HepG2 (cell line): ENCODE data around the gene PALM3. TPM values are rescaled to one million over a fixed set of nuclear protein-coding genes. Genes with fewer than 3 reads are reported as not detected.
A peak's percentile ranks its signal among the peaks of the same experiment; 100 is the strongest.

Experiments used
- ATAC-seq: fragments of 200-7000 bp; cut with Tn5 transposase; 3 replicates; pipeline ENCODE4 v1.9.1; 2020; ENCODE audit warnings: mild to moderate bottlenecking, moderate library complexity
- BruUV-seq: library from RNA; stranded (reverse); fragments of 400-500 nt; replicated peaks from 2 replicates; lab custom pipeline; 2021; lab: Mats Ljungman, UMichigan
- CTCF ChIA-PET: fragments of 300-600 bp; formaldehyde crosslinking; extraction: SDS; loops from one replicate; lab custom pipeline; 2021; ENCODE audit warnings: low total read pairs, inconsistent platforms, low intra/inter-chr PET ratio; lab: Yijun Ruan, JAX
- POLR2A ChIA-PET: fragments of 350-600 bp; sonication (Branson Sonifier 250); formaldehyde crosslinking; loops from one replicate; lab custom pipeline; 2020; ENCODE audit warnings: antibody characterized with exemption, inconsistent platforms; lab: Yijun Ruan, JAX
- DNase-seq: peaks from one replicate; pipeline ENCODE4 v3.0.0-alpha.2; 2015; ENCODE audit warnings: low spot score
- FAIRE-seq: peaks from 3 replicates; lab custom pipeline; 2011; peaks lifted over from hg19 to GRCh38; lab: Jason Lieb, UNC
- H2AFZ ChIP-seq: one replicate; pipeline ENCODE4 v1.6.1; 2011; ENCODE audit warnings: low read length, inconsistent platforms
- H3K27ac ChIP-seq: fragments of 300-600 bp; 3 replicates; pipeline ENCODE4 v1.8.0; 2011; ENCODE audit warnings: mixed run types, mild to moderate bottlenecking, mixed read lengths, low read length, inconsistent platforms; ENCODE audit not compliant: insufficient read depth; ENCODE audit errors: extremely low read length
- H3K27me3 ChIP-seq, 2 experiments: fragments of 200-600 bp in 1 of 2; 2 replicates in 1 of 2; 3 replicates in 1 of 2; pipeline versions ENCODE4 v1.6.0 to v1.8.0; 2011; ENCODE audit warnings: low read length in 2 of 2, mild to moderate bottlenecking in 2 of 2, moderate library complexity in 2 of 2, inconsistent platforms in 1 of 2; ENCODE audit not compliant: insufficient read depth in 2 of 2, control insufficient read depth in 1 of 2
- H3K36me3 ChIP-seq, 2 experiments: fragments of 200-600 bp in 1 of 2; replicated peaks in 1 of 2; 2 replicates in 1 of 2; 3 replicates in 1 of 2; pipeline versions ENCODE4 v1.5.1 to v1.8.0; 2011; ENCODE audit warnings: low read length in 2 of 2, inconsistent platforms in 1 of 2; ENCODE audit not compliant: insufficient read depth in 2 of 2, control insufficient read depth in 1 of 2
- H3K4me1 ChIP-seq: 2 replicates; pipeline ENCODE4 v1.5.1; 2012; ENCODE audit warnings: low read length, inconsistent platforms; ENCODE audit not compliant: insufficient read depth
- H3K4me2 ChIP-seq: 2 replicates; pipeline ENCODE4 v1.6.0; 2011; ENCODE audit warnings: low read depth, low read length, inconsistent platforms
- H3K4me3 ChIP-seq, 3 experiments: fragments of 200-600 bp in 1 of 3; sonication (generic), shearing (Covaris generic) in 1 of 3; replicated peaks in 1 of 3; 2 replicates each; pipeline ENCODE4 v1.5.1; 2011 to 2016; ENCODE audit warnings: low read length in 3 of 3, inconsistent platforms in 2 of 3, low read depth in 2 of 3, mild to moderate bottlenecking in 2 of 3, control low read depth in 1 of 3, mixed read lengths in 1 of 3; ENCODE audit not compliant: insufficient read depth in 1 of 3
- H3K79me2 ChIP-seq: one replicate; pipeline ENCODE4 v1.6.1; 2011; ENCODE audit warnings: low read length, inconsistent platforms; ENCODE audit not compliant: insufficient read depth
- H3K9ac ChIP-seq: 2 replicates; pipeline ENCODE4 v1.6.0; 2011; ENCODE audit warnings: mild to moderate bottlenecking, low read depth, low read length, inconsistent platforms; ENCODE audit not compliant: insufficient read depth
- H3K9me3 ChIP-seq: 2 replicates; pipeline ENCODE4 v1.5.1; 2012; ENCODE audit warnings: mild to moderate bottlenecking, low read length
- H4K20me1 ChIP-seq: 2 replicates; pipeline ENCODE4 v1.6.0; 2011; ENCODE audit warnings: inconsistent platforms, mild to moderate bottlenecking, low read length, moderate library complexity; ENCODE audit not compliant: insufficient read depth
- ARHGAP35 ChIP-seq: sonication (generic); formaldehyde crosslinking; IDR thresholded peaks from 2 replicates; pipeline ENCODE4 v1.9.0; 2022; ENCODE audit warnings: mild to moderate bottlenecking, inconsistent platforms, moderate library complexity, missing genetic modification reagents, borderline replicate concordance
- CEBPB ChIP-seq: IDR thresholded peaks from 2 replicates; pipeline ENCODE4 v1.6.1; 2011; ENCODE audit warnings: low read depth, low read length, improper control_type of control experiment, borderline replicate concordance
- HMG20B ChIP-seq: conservative IDR thresholded peaks from 2 replicates; pipeline ENCODE4 v1.6.1; 2016; ENCODE audit warnings: missing genetic modification reagents, missing compliant biosample characterization
- RBFOX2 ChIP-seq: fragments of 200-400 bp; formaldehyde crosslinking; IDR thresholded peaks from 2 replicates; pipeline ENCODE4 v1.6.1; 2017; ENCODE audit warnings: low read depth, mild to moderate bottlenecking, low read length
- SAP130 ChIP-seq: IDR thresholded peaks from 2 replicates; pipeline ENCODE4 v1.6.1; 2016; ENCODE audit warnings: low read depth
- TCF12 ChIP-seq, 2 experiments: fragments of 450-650 bp in 1 of 2; sonication (generic) in 1 of 2; formaldehyde crosslinking in 1 of 2; IDR thresholded peaks; 2 replicates each; pipeline versions ENCODE4 v1.6.1 to v1.8.0; 2017 to 2022; ENCODE audit warnings: antibody characterized with exemption in 1 of 2, mild to moderate bottlenecking in 1 of 2, missing genetic modification reagents in 1 of 2, moderate library complexity in 1 of 2
- TMF1 ChIP-seq: sonication (generic); formaldehyde crosslinking; IDR thresholded peaks from 2 replicates; pipeline ENCODE4 v1.8.1; 2022; ENCODE audit warnings: low read depth, missing genetic modification reagents
- ZFY ChIP-seq: sonication (generic); formaldehyde crosslinking; IDR thresholded peaks from 2 replicates; pipeline ENCODE4 v1.4.0; 2020; ENCODE audit warnings: missing genetic modification reagents
- ZNF124 ChIP-seq: sonication (generic); formaldehyde crosslinking; IDR thresholded peaks from 2 replicates; pipeline ENCODE4 v1.4.0; 2020; ENCODE audit warnings: missing genetic modification reagents
- ZNF263 ChIP-seq: sonication (generic); formaldehyde crosslinking; IDR thresholded peaks from 2 replicates; pipeline ENCODE4 v1.4.0; 2020; ENCODE audit warnings: missing genetic modification reagents
- ZNF777 ChIP-seq: sonication (generic); formaldehyde crosslinking; IDR thresholded peaks from 2 replicates; pipeline ENCODE4 v1.4.0; 2020; ENCODE audit warnings: missing genetic modification reagents
- ZNF878 ChIP-seq: sonication (generic); formaldehyde crosslinking; IDR thresholded peaks from 2 replicates; pipeline ENCODE4 v1.8.1; 2023; ENCODE audit warnings: mild to moderate bottlenecking, missing genetic modification reagents, moderate library complexity
- WGBS: methylation state at CpG from one replicate; pipeline ENCODE4 v1.1.6; 2017; ENCODE audit warnings: low lambda C conversion rate; 5-methylcytosine and 5-hydroxymethylcytosine counted together
- in situ Hi-C: cut with HindIII; loops from 2 replicates; pipeline ENCODE4 v1.10.0; 2017; ENCODE audit warnings: low pct_unique_long_range_greater_than_20kb; ENCODE audit not compliant: extremely low pct_ligation_motif_present
- intact Hi-C: fragments of 100-400 bp; cut with micrococcal nuclease; formaldehyde crosslinking; loops from one replicate; pipeline ENCODE4 v1.10.0; 2022; ENCODE audit not compliant: unreplicated experiment
- polyA plus RNA-seq, 8 experiments: library from polyadenylated mRNA; depleted of rRNA in 3 of 8; stranded (reverse) in 7 of 8; unstranded in 1 of 8; fragments of >200 nt; fragmentation: Illumina TruSeq in 4 of 8; extraction: Trizol in 4 of 8; gene quantifications; 2 replicates each; pipeline versions ENCODE4 v1.2.1 to v1.2.3, GENCODE V29; 2011 to 2016; ENCODE audit warnings: low read depth in 4 of 8, missing spikeins in 1 of 8, mixed read lengths in 1 of 8; ENCODE audit not compliant: insufficient read depth in 1 of 8
- total RNA-seq, 5 experiments: library from RNA; depleted of rRNA; stranded (reverse); fragments of >200 nt; fragmentation: Illumina TruSeq; extraction: Trizol; gene quantifications; 2 replicates each; pipeline ENCODE4 v1.2.3, GENCODE V29; 2016; ENCODE audit warnings: low read depth in 1 of 5
- TF ChIP-seq, protein P1 (sequence below): sonication (generic); formaldehyde crosslinking; IDR thresholded peaks from 2 replicates; pipeline ENCODE4 v1.8.1; 2022; ENCODE audit warnings: low read depth, mild to moderate bottlenecking, missing genetic modification reagents
- TF ChIP-seq, protein P2 (sequence below): sonication (generic); formaldehyde crosslinking; IDR thresholded peaks from 2 replicates; pipeline ENCODE4 v1.4.0; 2020; ENCODE audit warnings: missing genetic modification reagents, mild to moderate bottlenecking, borderline replicate concordance
- TF ChIP-seq, protein P3 (sequence below): sonication (generic); formaldehyde crosslinking; IDR thresholded peaks from 2 replicates; pipeline ENCODE4 v1.4.0; 2020; ENCODE audit warnings: mild to moderate bottlenecking, missing genetic modification reagents

The PALM3 gene
- total and polyA plus RNA-seq, 2 of the 13 experiments (the other 11 are each of a cell fraction or from before 2014, with no cell fraction given): 0.79 to 2.4 TPM

DNA sequence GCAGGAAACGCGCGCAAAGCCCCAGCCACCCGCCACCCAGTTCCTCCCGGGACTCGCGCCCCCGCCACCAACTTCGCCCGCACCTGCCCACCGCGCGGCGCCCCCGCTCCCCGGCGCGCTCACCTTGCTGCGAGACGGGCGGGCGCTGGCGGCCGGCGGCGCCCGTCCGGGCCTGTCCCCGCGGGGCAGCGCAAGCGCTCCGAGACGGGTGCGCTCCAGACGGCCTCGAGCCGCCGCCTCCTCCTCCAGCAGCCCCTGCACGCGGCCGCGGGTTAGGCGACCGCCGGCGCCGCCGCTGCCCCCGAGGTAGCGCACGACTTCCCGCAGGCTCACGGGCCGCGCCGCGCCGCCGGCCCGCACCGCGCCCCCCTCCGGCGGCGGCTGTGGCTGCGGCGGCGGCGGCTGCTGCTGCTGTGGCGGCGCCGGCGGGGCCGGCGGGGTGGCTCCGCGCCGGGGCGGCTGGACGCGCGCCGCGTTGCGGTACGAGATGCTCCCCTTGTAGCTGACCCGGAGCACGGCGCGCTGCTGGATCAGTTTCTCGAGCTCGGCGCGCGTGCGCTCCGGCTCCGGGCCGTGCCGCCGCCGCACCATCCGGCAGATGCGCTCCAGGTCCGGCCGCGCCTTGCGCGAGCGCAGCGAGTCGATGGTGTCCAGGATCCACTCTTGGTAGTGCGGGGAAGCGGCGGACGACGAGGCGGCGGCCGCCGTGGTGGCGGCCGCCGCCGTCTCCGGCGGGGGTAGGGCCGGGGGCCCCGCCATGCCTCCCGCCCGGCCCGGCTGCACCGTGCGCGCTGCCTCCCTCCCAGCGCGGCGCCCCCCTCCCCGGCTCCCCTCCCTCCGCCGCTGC is 28.0 kb upstream of the PALM3 start:
- peaks cover 4 to 8% of the 10 kb centered on the region in 2 experiments; a peak in 2 of 5 replicates for H3K36me3 ChIP-seq
- ATAC-seq (peak; percentile 8), FAIRE-seq (no peak), DNase-seq (no peak)
- H3K4me1 ChIP-seq: peaks cover 31% of the 10 kb centered on the region
- peak overlapping the region; percentile 67 for H3K4me2 ChIP-seq
- BruUV-seq: no TSS peak
- CTCF ChIA-PET: interaction anchor here (0.7 to 1.7 kb wide), 5 partner anchors 15 to 210 kb away, joined by 3 to 5 read pairs (median 4); no protein-coding TSS in a partner anchor
- H3K27ac ChIP-seq: peak overlapping the region; percentile 78
- in situ Hi-C loops: no loop called here
- peaks cover 4% of the 10 kb centered on the region for H3K79me2 ChIP-seq
- H3K9ac ChIP-seq: peak overlapping the region; percentile 62
- no peak overlapping the region for H2AFZ ChIP-seq
- WGBS: 0% methylated on average over 5 of the region's 142 CpGs
- POLR2A ChIA-PET: interaction anchor here (1.0 kb wide), 1 partner anchor 9 kb away, joined by 4 read pairs; no protein-coding TSS in a partner anchor
- H3K4me3 ChIP-seq: peak overlapping the region; percentile 58 to 83 (median 76); a peak in 5 of 6 replicates
- H3K27me3 ChIP-seq: no peaks in the 10 kb centered on the region
- intact Hi-C loops: loop anchor here (1.0 kb wide), 1 partner anchor 10 kb away; no protein-coding TSS in a partner anchor
- peaks cover 6% of the 10 kb centered on the region; the same call in 1 of the 2 replicates for H3K9me3 ChIP-seq
- H4K20me1 ChIP-seq: no peaks in the 10 kb centered on the region
- no peak for TF ChIP-seq ARHGAP35 (CRISPR knock-in tag)
- TF ChIP-seq TMF1: peak; percentile 19; the same call in 1 of the 2 replicates
- peak; percentile 53; the same call in 1 of the 2 replicates for TF ChIP-seq ZNF263
- no peak for TF ChIP-seq HMG20B (CRISPR knock-in tag)
- TF ChIP-seq, protein P1, sequence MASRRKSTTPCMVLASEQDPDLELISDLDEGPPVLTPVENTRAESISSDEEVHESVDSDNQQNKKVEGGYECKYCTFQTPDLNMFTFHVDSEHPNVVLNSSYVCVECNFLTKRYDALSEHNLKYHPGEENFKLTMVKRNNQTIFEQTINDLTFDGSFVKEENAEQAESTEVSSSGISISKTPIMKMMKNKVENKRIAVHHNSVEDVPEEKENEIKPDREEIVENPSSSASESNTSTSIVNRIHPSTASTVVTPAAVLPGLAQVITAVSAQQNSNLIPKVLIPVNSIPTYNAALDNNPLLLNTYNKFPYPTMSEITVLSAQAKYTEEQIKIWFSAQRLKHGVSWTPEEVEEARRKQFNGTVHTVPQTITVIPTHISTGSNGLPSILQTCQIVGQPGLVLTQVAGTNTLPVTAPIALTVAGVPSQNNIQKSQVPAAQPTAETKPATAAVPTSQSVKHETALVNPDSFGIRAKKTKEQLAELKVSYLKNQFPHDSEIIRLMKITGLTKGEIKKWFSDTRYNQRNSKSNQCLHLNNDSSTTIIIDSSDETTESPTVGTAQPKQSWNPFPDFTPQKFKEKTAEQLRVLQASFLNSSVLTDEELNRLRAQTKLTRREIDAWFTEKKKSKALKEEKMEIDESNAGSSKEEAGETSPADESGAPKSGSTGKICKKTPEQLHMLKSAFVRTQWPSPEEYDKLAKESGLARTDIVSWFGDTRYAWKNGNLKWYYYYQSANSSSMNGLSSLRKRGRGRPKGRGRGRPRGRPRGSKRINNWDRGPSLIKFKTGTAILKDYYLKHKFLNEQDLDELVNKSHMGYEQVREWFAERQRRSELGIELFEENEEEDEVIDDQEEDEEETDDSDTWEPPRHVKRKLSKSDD (CRISPR knock-in tag): 0 out of 2 replicates have a peak, but pooled peaks have one; percentile 12
- peak; percentile 14; the same call in 1 of the 2 replicates for TF ChIP-seq SAP130 (CRISPR knock-in tag)
- TF ChIP-seq ZNF124 (CRISPR knock-in tag): no peak
- TF ChIP-seq TCF12 (IDR thresholded peaks at IDR 0.05): no peak
- TF ChIP-seq TCF12 (CRISPR knock-in tag; IDR thresholded peaks at IDR 0.05): no peak
- TF ChIP-seq, protein P2, sequence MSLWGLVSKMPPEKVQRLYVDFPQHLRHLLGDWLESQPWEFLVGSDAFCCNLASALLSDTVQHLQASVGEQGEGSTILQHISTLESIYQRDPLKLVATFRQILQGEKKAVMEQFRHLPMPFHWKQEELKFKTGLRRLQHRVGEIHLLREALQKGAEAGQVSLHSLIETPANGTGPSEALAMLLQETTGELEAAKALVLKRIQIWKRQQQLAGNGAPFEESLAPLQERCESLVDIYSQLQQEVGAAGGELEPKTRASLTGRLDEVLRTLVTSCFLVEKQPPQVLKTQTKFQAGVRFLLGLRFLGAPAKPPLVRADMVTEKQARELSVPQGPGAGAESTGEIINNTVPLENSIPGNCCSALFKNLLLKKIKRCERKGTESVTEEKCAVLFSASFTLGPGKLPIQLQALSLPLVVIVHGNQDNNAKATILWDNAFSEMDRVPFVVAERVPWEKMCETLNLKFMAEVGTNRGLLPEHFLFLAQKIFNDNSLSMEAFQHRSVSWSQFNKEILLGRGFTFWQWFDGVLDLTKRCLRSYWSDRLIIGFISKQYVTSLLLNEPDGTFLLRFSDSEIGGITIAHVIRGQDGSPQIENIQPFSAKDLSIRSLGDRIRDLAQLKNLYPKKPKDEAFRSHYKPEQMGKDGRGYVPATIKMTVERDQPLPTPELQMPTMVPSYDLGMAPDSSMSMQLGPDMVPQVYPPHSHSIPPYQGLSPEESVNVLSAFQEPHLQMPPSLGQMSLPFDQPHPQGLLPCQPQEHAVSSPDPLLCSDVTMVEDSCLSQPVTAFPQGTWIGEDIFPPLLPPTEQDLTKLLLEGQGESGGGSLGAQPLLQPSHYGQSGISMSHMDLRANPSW (CRISPR knock-in tag): no peak
- TF ChIP-seq RBFOX2: peak; percentile 68
- TF ChIP-seq ZNF777 (CRISPR knock-in tag): peak; percentile 86
- no peak for TF ChIP-seq ZNF878 (CRISPR knock-in tag)
- TF ChIP-seq CEBPB: no peak
- TF ChIP-seq ZFY: peak; percentile 60; the same call in 1 of the 2 replicates
- TF ChIP-seq, protein P3, sequence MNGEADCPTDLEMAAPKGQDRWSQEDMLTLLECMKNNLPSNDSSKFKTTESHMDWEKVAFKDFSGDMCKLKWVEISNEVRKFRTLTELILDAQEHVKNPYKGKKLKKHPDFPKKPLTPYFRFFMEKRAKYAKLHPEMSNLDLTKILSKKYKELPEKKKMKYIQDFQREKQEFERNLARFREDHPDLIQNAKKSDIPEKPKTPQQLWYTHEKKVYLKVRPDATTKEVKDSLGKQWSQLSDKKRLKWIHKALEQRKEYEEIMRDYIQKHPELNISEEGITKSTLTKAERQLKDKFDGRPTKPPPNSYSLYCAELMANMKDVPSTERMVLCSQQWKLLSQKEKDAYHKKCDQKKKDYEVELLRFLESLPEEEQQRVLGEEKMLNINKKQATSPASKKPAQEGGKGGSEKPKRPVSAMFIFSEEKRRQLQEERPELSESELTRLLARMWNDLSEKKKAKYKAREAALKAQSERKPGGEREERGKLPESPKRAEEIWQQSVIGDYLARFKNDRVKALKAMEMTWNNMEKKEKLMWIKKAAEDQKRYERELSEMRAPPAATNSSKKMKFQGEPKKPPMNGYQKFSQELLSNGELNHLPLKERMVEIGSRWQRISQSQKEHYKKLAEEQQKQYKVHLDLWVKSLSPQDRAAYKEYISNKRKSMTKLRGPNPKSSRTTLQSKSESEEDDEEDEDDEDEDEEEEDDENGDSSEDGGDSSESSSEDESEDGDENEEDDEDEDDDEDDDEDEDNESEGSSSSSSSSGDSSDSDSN: peak; percentile 40; the same call in 1 of the 2 replicates
